GM18867 (cell line): ENCODE data around the gene TFB2M.

Experiments
- ATAC-seq: cut with Tn5 transposase; IDR thresholded peaks from one replicate; pipeline ENCODE4 v1.9.1; 2021; ENCODE audit warnings: mild to moderate bottlenecking, moderate library complexity; ENCODE audit not compliant: unreplicated experiment

TFB2M gene

GRCh38 chr1:246513619-246514343 is 52.3 kb downstream of the TFB2M start:
- no peak for ATAC-seq

- ATAC-seq, result no peak
Observed at GRCh38 chr1:246513041-246513440, 53.0 kb downstream of the TFB2M start.

- no peak for ATAC-seq
Observed at GRCh38 chr1:246512635-246513034, 53.4 kb downstream of the TFB2M start.

GRCh38 chr1:246512230-246512629 is 53.8 kb downstream of the TFB2M start:
- ATAC-seq, result no peak

GRCh38 chr1:246511203-246511602 is 54.9 kb downstream of the TFB2M start:
- ATAC-seq, result no peak

GRCh38 chr1:246510147-246511030 is 55.7 kb downstream of the TFB2M start:
- ATAC-seq, result no peak

- no peak for ATAC-seq
Observed at GRCh38 chr1:246508897-246509688, 57.0 kb downstream of the TFB2M start.

- ATAC-seq, result peak; percentile 87
Observed at GRCh38 chr1:246506674-246507481, 59.2 kb downstream of the TFB2M start, which contains the start of gene SMYD3. SMYD3 (minus strand) TSS chr1:246507279.

GRCh38 chr1:246506367-246506673 is 59.7 kb downstream of the TFB2M start:
- peak; percentile 15 for ATAC-seq

- ATAC-seq, result no peak
Observed at GRCh38 chr1:246503341-246503740, 62.7 kb downstream of the TFB2M start.

- ATAC-seq, result peak; percentile 74
Observed at GRCh38 chr1:246497331-246497915, 68.6 kb downstream of the TFB2M start.

GRCh38 chr1:246492611-246493245 is 73.3 kb downstream of the TFB2M start:
- ATAC-seq, result peak; percentile 57

- ATAC-seq, result no peak
Observed at GRCh38 chr1:246491551-246492053, 74.5 kb downstream of the TFB2M start.
